Measurements from ENCODE around the gene ABCC4. TPM values are rescaled to one million over a fixed set of nuclear protein-coding genes. Genes with fewer than 3 reads are reported as not detected.

ABCC4 gene
- total RNA-seq, 1 donor from 2014 or later: 1.7 TPM

- Mint-ChIP-seq H3K36me3 (ENCODE audit: unreplicated experiment) (no peaks in the 10 kb centered on the region), H3K27me3 (ENCODE audit: unreplicated experiment) (no peaks in the 10 kb centered on the region), H3K9me3 (ENCODE audit: unreplicated experiment) (peaks cover 1% of the 10 kb centered on the region), H3K4me3 (ENCODE audit: unreplicated experiment) (no peak overlapping the region), H3K4me1 (ENCODE audit: low read depth, unreplicated experiment) (no peaks in the 10 kb centered on the region), H3K27ac (ENCODE audit: unreplicated experiment) (no peak overlapping the region)
- TF ChIP-seq CTCF (IDR thresholded peaks at IDR 0.05; ENCODE audit: partially characterized antibody, unreplicated experiment): no peak
- no peak for DNase-seq
These were observed 280.8 kb downstream of the ABCC4 start for GRCh38 chr13:95020298-95020987.

- no peak for DNase-seq
- TF ChIP-seq CTCF (IDR thresholded peaks at IDR 0.05; ENCODE audit: partially characterized antibody, unreplicated experiment): no peak
- H3K4me1 Mint-ChIP-seq (ENCODE audit: low read depth, unreplicated experiment): no peaks in the 10 kb centered on the region
- H3K4me3 Mint-ChIP-seq (ENCODE audit: unreplicated experiment): no peak overlapping the region
- H3K9me3 Mint-ChIP-seq (ENCODE audit: unreplicated experiment): peaks cover 1% of the 10 kb centered on the region
- H3K27ac Mint-ChIP-seq (ENCODE audit: unreplicated experiment): no peak overlapping the region
- no peaks in the 10 kb centered on the region for H3K36me3 Mint-ChIP-seq (ENCODE audit: unreplicated experiment)
- H3K27me3 Mint-ChIP-seq (ENCODE audit: unreplicated experiment): no peaks in the 10 kb centered on the region
These were observed 281.4 kb downstream of the ABCC4 start for GRCh38 chr13:95019886-95020285.

GRCh38 chr13:95007322-95007721 is 293.9 kb downstream of the ABCC4 start:
- DNase-seq: no peak
- H3K4me3 Mint-ChIP-seq (ENCODE audit: unreplicated experiment): no peak overlapping the region
- no peaks in the 10 kb centered on the region for H3K9me3 Mint-ChIP-seq (ENCODE audit: unreplicated experiment)
- H3K4me1 Mint-ChIP-seq (ENCODE audit: low read depth, unreplicated experiment): peaks cover 3% of the 10 kb centered on the region
- no peaks in the 10 kb centered on the region for H3K36me3 Mint-ChIP-seq (ENCODE audit: unreplicated experiment)
- TF ChIP-seq CTCF (IDR thresholded peaks at IDR 0.05; ENCODE audit: partially characterized antibody, unreplicated experiment): no peak
- H3K27ac Mint-ChIP-seq (ENCODE audit: unreplicated experiment): no peak overlapping the region
- no peaks in the 10 kb centered on the region for H3K27me3 Mint-ChIP-seq (ENCODE audit: unreplicated experiment)

GRCh38 chr13:95005300-95005699 is 296.0 kb downstream of the ABCC4 start:
- no peak for DNase-seq
- H3K27ac Mint-ChIP-seq (ENCODE audit: unreplicated experiment): no peak overlapping the region

More at GRCh38 chr13:95005300-95005699, 296.0 kb downstream of the ABCC4 start:
- peaks cover 3% of the 10 kb centered on the region for H3K4me1 Mint-ChIP-seq (ENCODE audit: low read depth, unreplicated experiment)
- TF ChIP-seq CTCF (IDR thresholded peaks at IDR 0.05; ENCODE audit: partially characterized antibody, unreplicated experiment): no peak
- no peaks in the 10 kb centered on the region for H3K27me3 Mint-ChIP-seq (ENCODE audit: unreplicated experiment)
- no peaks in the 10 kb centered on the region for H3K36me3 Mint-ChIP-seq (ENCODE audit: unreplicated experiment)
- no peak overlapping the region for H3K4me3 Mint-ChIP-seq (ENCODE audit: unreplicated experiment)
- no peaks in the 10 kb centered on the region for H3K9me3 Mint-ChIP-seq (ENCODE audit: unreplicated experiment)

Data from glutamatergic neuron (in vitro differentiated cells).